ENCODE results near the gene CDKN2B-AS1. TPM values are rescaled to one million over a fixed set of nuclear protein-coding genes. Genes with fewer than 3 reads are reported as not detected.

CDKN2B-AS1 gene
- total and polyA plus RNA-seq, 2 donors from 2014 or later: 0.82 TPM; not detected in 1

DNA sequence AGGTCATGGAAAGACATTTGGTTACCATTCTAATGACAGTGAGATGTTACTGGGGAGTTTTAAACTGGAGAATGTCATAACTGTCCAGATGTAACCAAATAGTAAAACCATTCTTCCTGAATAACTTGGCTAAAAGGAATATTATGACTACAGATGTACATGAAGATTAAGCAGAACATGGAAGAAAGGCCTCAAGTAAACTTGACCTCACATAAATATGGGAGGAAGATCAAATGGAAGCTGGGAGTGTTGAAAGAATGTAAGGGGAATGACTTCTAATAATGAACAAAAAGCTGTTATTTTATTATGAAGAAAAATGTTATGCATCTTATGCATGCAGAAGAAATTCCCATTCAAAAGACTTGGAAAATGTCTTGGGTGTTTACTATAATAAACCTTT lies 122.2 kb downstream of the CDKN2B-AS1 start:
- Histone ChIP-seq H3K4me3 (ENCODE audit: low read length in 3 of 3) (no peak overlapping the region), H3K36me3 (ENCODE audit: control insufficient read depth in 2 of 3, insufficient read depth in 3 of 3, low read length in 3 of 3) (no peaks in the 10 kb centered on the region), H3K9ac (ENCODE audit: low read length in 3 of 3) (no peak overlapping the region), H3K27ac (ENCODE audit: low read depth in 2 of 2, low read length in 2 of 2) (no peak overlapping the region), H3K4me1 (ENCODE audit: control insufficient read depth in 2 of 3, insufficient read depth in 2 of 3, low read depth in 1 of 3, low read length in 3 of 3) (no peaks in the 10 kb centered on the region), H3K9me3 (ENCODE audit: control insufficient read depth in 2 of 3, insufficient read depth in 1 of 3, low read length in 3 of 3) (no peaks in the 10 kb centered on the region), H3K27me3 (ENCODE audit: control insufficient read depth, insufficient read depth, low read length) (no peaks in the 10 kb centered on the region)
- TF ChIP-seq CTCF (IDR thresholded peaks at IDR 0.05; ENCODE audit: borderline replicate concordance, extremely low read depth, insufficient read depth): no peak
- DNase-seq (no peak), FAIRE-seq (no peak)
- intact Hi-C loops (cut with DNase I): no loop called here

- no peak overlapping the region for H3K9ac ChIP-seq (ENCODE audit: low read length in 3 of 3)
- H3K9me3 ChIP-seq (ENCODE audit: control insufficient read depth in 2 of 3, insufficient read depth in 1 of 3, low read length in 3 of 3): no peaks in the 10 kb centered on the region
- no peak overlapping the region for H3K4me3 ChIP-seq (ENCODE audit: low read length in 3 of 3)
- intact Hi-C loops (cut with DNase I): no loop called here
- TF ChIP-seq CTCF (IDR thresholded peaks at IDR 0.05; ENCODE audit: borderline replicate concordance, extremely low read depth, insufficient read depth): no peak
- no peaks in the 10 kb centered on the region for H3K4me1 ChIP-seq (ENCODE audit: control insufficient read depth in 2 of 3, insufficient read depth in 2 of 3, low read depth in 1 of 3, low read length in 3 of 3)
- no peaks in the 10 kb centered on the region for H3K27me3 ChIP-seq (ENCODE audit: control insufficient read depth, insufficient read depth, low read length)
- FAIRE-seq (no peak), DNase-seq (peak in 2 of 5 donors; percentile 15 to 16)
- H3K27ac ChIP-seq (ENCODE audit: low read depth in 2 of 2, low read length in 2 of 2): no peak overlapping the region
- no peaks in the 10 kb centered on the region for H3K36me3 ChIP-seq (ENCODE audit: control insufficient read depth in 2 of 3, insufficient read depth in 3 of 3, low read length in 3 of 3)
Measured at GRCh38 chr9:22117511-22118384, 123.2 kb downstream of the CDKN2B-AS1 start.

DNA sequence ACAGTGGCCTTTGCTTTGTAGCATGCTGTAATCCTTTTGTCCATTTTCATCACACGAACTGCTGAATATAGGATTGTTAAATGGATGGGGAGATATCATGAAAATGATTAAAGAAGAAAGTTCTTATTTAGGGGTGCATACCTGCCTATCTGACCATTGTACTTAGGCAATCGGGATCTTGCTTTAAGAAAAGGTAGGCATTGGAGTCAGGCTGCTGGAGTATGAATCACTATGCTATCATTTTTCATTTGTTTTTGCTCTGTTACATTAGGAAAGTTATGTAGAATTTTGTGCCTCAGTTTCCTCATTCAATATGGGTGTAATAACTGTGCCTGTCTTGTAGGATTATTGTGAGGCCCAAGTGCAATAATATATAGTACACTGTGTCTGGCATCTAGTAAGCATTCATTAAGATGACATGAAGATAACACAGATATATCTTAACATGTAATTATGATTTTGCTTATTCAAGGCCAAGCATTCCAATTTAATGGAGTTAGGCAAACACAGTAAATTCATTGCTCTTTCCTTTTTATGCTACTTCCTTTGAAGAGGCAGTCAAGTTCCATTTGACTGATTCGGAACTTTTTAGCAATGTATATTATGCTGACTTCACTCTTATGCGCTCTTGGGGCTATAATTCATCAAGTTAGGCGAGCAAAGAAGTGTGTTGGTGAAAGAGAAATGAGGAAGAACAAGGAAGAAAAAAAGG lies 124.4 kb downstream of the CDKN2B-AS1 start:
- DNase-seq (no peak), FAIRE-seq (no peak)
- Histone ChIP-seq H3K27ac (ENCODE audit: low read depth in 2 of 2, low read length in 2 of 2) (no peak overlapping the region), H3K27me3 (ENCODE audit: control insufficient read depth, insufficient read depth, low read length) (no peaks in the 10 kb centered on the region), H3K4me3 (ENCODE audit: low read length in 3 of 3) (no peak overlapping the region), H3K9me3 (ENCODE audit: control insufficient read depth in 2 of 3, insufficient read depth in 1 of 3, low read length in 3 of 3) (no peaks in the 10 kb centered on the region), H3K9ac (ENCODE audit: low read length in 3 of 3) (no peak overlapping the region), H3K4me1 (ENCODE audit: control insufficient read depth in 2 of 3, insufficient read depth in 2 of 3, low read depth in 1 of 3, low read length in 3 of 3) (no peaks in the 10 kb centered on the region), H3K36me3 (ENCODE audit: control insufficient read depth in 2 of 3, insufficient read depth in 3 of 3, low read length in 3 of 3) (no peaks in the 10 kb centered on the region)
- TF ChIP-seq CTCF (IDR thresholded peaks at IDR 0.05; ENCODE audit: borderline replicate concordance, extremely low read depth, insufficient read depth): no peak
- intact Hi-C loops (cut with DNase I): no loop called here

All from kidney (tissue), 14 donors.